ENCODE measurements around the gene RALGDS.
"Not testable (repeated sequence)": the region's sequence is repeated elsewhere in the genome, so short reads cannot be mapped to it uniquely, and the experiment has no call there.

Gene RALGDS

GRCh38 chr9:133121198-133121914 lies at the start of gene RALGDS:
Gene RALGDS, minus strand, starts transcription at chr9:133121240. Its CDS starts 86 bp downstream, at chr9:133121154.
- DNase-seq = peak; percentile 43

GRCh38 chr9:133170716-133171115 lies 49.7 kb upstream of the RALGDS start:
- no peak for DNase-seq

GRCh38 chr9:133169687-133170086 lies 48.6 kb upstream of the RALGDS start:
- not testable (repeated sequence) for DNase-seq

- DNase-seq = no peak
Observed at GRCh38 chr9:133169102-133169501, 48.1 kb upstream of the RALGDS start.

- no peak for DNase-seq
Observed at GRCh38 chr9:133168432-133168831, 47.4 kb upstream of the RALGDS start.

- DNase-seq = no peak
Observed at GRCh38 chr9:133167769-133168168, 46.7 kb upstream of the RALGDS start.

- DNase-seq = no peak
Observed at GRCh38 chr9:133167096-133167730, 46.2 kb upstream of the RALGDS start.

GRCh38 chr9:133166392-133166791 lies 45.4 kb upstream of the RALGDS start:
- DNase-seq = no peak

GRCh38 chr9:133165452-133165730 lies 44.4 kb upstream of the RALGDS start:
- DNase-seq = no peak

GRCh38 chr9:133164191-133164590 lies 43.2 kb upstream of the RALGDS start:
- no peak for DNase-seq

- DNase-seq = no peak
Observed at GRCh38 chr9:133163504-133164172, 42.6 kb upstream of the RALGDS start, which contains the start of gene GBGT1. Gene GBGT1, minus strand, starts transcription at chr9:133163914. Its CDS starts 1,502 bp downstream, at chr9:133162412.

- DNase-seq = no peak
Observed at GRCh38 chr9:133162861-133163503, 41.9 kb upstream of the RALGDS start.

- no peak for DNase-seq
Observed at GRCh38 chr9:133161547-133161950, 40.5 kb upstream of the RALGDS start.

GRCh38 chr9:133160742-133161546 lies 39.9 kb upstream of the RALGDS start:
- DNase-seq = peak; percentile 7

- no peak for DNase-seq
Observed at GRCh38 chr9:133158695-133159094, 37.7 kb upstream of the RALGDS start.

- no peak for DNase-seq
Observed at GRCh38 chr9:133155156-133155555, 34.1 kb upstream of the RALGDS start.

GRCh38 chr9:133154097-133154989 lies 33.3 kb upstream of the RALGDS start:
- DNase-seq = no peak

- DNase-seq = no peak
Observed at GRCh38 chr9:133153227-133154096, 32.4 kb upstream of the RALGDS start.

GRCh38 chr9:133151601-133152525 lies 30.8 kb upstream of the RALGDS start:
- DNase-seq = no peak

Measured in DMS 273 treated with DMSO at 0.1 percent for 48 hours (cell line).